NCI-H82 (cell line): Measurements from ENCODE around the gene ADCK2.
"Not testable (repeated sequence)": the region's sequence is repeated elsewhere in the genome, so short reads cannot be mapped to it uniquely, and the experiment has no call there.

ENCODE experiments used
- DNase-seq: peaks from one replicate; lab custom pipeline; 2025; lab: John Stamatoyannopoulos, UW

Gene ADCK2

GRCh38 chr7:140646931-140647647 lies 25.7 kb upstream of the ADCK2 start:
- peak; percentile 93 for DNase-seq

DNA sequence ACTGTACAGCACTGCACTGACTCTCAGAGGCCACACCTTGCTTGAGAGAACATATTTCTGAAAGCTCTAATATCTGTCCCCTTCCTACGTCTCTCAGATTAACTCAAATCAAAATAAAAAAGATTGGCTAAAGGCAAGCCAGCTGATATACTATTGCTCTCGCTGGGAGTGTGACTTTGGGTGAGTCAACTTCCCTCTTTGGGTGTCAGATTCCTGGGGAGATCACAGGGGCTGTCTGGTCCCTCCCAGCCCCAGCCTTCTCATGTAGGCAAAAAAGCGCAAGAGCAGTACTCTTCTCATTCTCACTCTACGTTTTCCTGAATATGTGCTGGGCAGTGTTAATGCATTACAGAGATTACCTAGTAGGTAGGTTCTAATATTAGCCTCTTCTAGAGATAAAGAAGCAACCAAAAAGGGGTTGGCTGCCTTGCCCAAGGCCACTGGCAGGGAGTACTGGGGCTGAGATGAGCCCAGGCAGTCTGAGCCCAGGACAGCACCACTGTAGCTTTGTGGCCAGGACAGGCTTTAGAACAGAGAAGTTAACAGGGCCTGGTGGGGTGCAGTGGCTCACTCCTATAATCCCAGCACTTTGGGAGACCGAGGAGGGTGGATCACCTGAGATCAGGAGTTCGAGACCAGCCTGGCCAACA lies 23.1 kb upstream of the ADCK2 start:
- no peak for DNase-seq

DNA sequence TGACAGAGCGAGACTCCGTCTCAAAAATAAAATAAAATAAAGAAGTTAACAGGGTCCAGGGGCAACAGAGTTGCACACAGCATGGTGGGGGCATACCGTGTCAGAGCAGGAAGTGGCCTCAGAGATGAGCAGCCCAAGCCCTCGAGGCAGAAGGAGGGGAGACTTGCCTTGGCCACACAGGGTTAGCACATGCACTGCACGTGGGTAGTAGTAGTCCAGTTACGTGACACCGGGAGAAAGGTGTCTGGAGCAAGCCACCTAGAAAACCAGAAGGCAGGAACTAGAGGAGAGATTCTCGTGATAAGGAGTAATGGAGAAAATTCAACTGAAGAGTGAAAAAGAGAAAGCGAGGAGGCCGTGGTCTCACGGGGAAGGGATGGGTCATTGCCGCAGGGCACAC lies 22.4 kb upstream of the ADCK2 start:
- DNase-seq = no peak

GRCh38 chr7:140653319-140654108 lies 19.2 kb upstream of the ADCK2 start:
- DNase-seq = peak; percentile 95

DNA sequence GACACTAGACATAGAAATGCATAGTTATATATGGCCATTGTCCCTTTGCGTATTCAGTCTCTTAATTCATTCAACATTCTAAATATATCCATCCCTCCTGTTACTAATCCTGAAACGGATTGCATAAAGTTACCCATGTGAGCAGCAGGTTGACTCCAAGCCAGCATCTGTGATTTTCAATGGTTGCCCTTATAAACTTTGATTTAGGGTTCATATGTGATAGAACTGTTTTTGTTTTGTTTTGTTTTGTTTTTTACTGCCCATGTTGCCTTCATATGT lies 18.7 kb upstream of the ADCK2 start:
- no peak for DNase-seq

GRCh38 chr7:140654661-140655060 lies 18.1 kb upstream of the ADCK2 start:
- no peak for DNase-seq

DNA sequence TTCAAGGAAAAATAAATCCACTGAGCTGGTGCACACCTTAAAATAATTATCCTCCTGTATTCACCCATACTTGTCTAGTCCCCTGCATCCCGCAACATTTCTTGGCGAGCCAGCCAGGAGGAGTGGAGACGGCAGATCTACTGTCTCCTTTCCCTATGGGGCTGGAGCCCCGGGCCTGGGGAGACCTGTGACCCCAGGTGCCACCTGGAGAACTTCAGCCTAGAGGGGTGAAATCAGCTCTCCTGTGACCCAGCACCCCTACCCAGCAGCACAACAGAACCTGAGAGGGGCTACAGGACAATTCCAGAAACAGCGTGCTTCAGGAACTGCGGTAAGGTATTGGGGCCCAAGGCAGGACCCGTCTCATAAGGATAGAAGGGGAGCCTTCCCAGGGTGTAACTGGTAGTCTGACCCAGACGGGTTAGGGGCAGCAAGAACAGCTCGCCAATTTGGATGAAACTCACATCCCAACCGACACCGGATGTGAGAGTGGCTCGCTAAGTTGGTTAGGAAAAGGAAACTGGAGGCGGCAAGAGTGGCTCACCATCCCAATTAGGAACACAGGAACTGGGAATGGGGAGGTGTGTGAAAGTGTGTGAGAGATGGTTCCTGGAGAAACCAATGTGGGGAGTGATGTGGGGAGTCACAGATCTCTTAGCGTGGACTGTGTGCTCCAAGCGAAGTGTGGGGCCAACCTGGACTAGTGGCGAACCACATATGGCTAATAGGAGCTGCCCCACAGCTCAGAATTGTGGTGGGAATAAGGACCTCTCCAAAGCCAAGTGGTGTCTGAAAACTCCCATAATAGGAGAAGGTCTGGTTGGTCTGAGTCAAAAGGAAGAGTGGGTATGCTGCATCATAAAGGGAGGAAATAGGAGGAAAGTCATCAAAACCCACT lies 17.0 kb upstream of the ADCK2 start:
- DNase-seq = no peak

DNA sequence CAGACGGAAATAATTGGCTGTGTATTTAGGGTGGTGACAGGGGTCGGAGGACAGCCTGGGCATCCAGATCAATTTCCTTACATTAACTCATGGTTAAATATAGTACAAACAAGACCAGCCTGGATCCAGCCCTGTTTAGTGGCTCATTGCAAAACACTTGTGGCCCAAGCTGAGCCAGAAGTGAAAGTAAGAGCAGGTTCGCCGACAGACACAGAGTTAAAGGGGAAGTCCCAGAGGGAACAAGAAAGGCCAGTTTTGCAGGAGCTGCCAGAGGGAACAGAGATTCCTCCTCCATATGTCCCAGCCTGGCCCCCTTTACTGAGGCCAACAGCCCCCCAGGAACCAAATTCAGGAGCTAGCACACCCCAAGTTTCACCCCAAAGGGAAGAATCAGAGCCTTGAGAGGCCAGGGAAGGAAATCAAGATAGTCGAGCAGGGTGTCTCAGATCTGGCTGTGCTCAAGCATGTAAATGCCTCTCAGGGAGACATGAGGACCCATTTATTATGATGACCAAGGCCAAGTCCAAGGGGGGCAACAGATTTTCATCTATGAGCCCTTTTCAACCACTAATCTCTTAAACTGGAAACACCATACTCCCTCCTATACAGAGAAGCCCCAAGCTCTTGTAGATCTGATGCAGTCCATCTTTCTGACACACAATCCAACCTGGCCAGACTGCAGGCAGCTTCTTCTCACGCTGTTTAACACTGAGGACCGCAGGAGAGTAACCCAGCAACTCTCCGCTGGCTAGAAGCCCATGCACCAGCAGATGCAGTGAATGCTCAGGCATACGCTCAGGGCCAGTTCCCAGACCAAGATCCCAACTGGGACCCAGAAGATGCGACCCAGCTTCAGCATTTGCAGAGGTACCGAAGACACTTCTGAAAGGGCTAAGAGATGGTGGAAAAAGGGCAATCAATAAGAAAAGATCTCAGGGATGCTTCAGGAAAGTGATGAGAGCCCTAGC lies 15.9 kb upstream of the ADCK2 start:
- no peak for DNase-seq

GRCh38 chr7:140657891-140658290 lies 14.9 kb upstream of the ADCK2 start:
- DNase-seq = no peak

GRCh38 chr7:140659856-140660255 lies 12.9 kb upstream of the ADCK2 start:
- DNase-seq = no peak

DNA sequence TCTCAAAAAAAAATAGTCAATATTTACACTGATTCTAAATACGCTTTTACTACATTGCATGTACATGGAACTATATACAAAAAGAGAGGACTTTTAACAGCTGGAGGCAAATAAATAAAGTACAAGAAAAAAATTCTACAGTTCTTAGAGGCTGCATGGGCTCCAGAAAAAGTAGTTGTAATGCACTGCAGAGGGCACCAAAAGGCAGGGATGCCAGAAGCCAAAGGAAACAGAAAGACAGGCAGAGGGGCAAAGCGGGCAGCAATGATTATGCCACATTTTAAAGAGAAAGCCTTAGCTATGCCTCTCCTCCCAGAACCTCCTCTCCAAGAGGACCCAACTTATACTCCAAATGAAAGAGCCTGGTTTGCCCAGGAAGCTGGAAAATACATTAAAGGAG lies 11.6 kb upstream of the ADCK2 start:
- no peak for DNase-seq

DNA sequence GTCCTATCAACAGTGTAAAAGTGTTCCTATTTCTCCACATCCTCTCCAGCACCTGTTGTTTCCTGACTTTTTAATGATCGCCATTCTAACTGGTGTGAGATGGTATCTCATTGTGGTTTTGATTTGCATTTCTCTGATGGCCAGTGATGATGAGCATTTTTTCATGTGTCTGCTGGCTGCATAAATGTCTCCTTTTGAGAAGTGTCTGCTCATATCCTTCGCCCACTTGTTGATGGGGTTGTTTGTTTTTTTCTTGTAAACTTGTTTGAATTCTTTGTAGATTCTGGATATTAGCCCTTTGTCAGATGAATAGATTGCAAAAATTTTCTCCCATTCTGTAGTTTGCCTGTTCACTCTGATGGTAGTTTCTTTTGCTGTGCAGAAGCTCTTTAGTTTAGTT lies 9.8 kb upstream of the ADCK2 start:
- not testable (repeated sequence) for DNase-seq

DNA sequence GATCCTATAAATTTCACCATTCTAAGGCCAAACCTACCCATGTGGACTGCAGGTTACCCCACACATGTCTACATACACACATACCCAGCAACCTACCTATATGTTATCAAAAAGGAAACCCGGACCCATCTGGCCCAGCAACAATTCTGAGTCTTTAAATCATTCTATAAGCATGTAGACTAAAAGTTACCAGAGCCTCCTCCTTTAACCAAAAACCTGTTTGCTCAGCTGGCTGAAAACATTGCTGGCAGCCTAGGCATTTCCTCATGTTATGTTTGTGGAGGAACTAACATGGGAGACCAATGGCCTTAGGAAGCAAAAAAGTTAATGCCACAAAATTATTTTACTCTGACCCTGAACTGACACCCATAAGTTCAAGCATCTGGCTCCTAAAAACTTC lies 5.3 kb upstream of the ADCK2 start:
- no peak for DNase-seq

- DNase-seq = no peak
Measured at GRCh38 chr7:140668641-140669040, 4.1 kb upstream of the ADCK2 start.

DNA sequence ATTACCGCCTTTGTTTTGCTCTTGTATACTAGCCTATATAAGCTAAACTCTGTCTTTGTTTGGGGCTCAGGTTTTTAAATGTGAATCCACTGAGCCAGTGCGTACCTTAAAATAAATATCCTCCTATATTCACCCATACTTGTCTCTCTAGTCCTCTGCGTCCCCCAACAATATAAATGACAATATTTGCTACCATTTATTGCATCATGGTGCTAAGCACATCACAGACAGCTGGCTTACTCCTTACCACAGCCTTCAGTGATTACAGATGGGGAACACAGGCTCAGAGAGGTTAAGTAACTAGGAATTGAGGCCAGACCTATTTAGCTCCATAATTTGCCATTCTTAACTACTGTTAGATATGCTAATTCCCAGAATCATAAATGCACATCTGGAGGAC lies 3.4 kb upstream of the ADCK2 start:
- no peak for DNase-seq

- DNase-seq = not testable (repeated sequence)
Measured at GRCh38 chr7:140669862-140670261, 2.9 kb upstream of the ADCK2 start.

DNA sequence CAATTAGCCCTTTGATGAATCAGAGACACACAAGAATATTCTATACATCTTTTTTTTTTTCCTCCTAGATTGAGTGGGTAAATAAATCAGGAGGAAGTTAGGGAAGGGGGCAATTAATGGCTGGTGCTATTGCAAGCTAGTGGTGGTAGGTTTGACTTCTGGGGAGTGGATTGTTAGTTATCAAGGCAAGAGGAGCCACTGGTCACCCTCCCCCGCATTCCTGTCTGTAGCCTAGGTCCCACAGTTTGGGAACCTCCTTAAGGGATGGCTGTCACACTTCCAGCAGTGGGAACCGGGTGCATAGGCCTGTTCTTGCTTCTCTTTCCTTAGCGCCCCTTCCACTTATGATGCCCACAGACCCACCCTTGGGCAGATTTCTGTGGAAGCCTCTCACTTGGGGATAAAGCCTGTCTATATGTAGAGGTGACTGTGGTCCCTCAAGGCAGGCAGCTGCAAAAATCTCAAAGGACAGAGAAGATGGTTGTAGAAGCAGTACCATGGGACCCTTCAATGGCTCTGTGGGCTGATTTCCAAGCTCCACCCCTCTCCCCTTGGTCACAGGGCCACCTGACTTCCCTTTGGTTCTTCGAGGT lies 2.3 kb upstream of the ADCK2 start:
- DNase-seq = no peak

- DNase-seq = no peak
Measured at GRCh38 chr7:140671966-140672365, 779 bp upstream of the ADCK2 start.

DNA sequence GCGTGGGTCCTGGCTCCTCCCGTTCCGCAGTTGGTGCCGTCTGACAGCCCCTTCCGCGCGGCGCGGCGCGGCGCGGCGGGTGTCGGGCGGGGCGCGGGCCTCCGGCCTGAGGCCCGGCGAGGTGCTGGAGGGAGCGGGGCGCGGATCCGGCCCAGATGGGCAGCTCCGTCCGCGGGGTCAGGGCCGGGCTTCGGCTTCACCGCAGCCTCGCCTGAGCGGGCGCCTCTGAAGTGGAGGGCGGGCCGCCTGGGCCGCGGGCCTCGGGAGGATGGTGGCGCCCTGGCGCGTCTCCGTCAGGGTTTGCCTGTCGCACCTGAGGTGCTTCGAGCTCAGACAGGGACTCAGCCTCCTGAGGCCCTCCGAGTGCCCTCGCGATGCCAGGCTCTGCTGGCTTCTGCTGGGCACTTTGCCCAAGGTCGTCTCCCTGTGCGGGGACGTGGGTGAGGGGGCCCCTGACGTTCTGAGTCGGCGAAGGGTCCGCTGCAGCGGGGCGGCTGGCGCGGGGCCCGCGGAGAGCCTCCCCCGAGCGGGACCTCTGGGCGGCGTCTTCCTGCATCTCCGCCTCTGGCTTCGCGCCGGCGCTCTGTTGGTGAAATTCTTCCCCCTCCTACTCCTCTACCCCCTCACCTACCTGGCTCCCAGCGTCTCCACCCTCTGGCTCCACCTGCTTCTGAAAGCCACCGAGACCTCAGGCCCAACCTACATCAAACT lies 473 bp downstream of the ADCK2 start:
- peak; percentile 52 for DNase-seq

DNA sequence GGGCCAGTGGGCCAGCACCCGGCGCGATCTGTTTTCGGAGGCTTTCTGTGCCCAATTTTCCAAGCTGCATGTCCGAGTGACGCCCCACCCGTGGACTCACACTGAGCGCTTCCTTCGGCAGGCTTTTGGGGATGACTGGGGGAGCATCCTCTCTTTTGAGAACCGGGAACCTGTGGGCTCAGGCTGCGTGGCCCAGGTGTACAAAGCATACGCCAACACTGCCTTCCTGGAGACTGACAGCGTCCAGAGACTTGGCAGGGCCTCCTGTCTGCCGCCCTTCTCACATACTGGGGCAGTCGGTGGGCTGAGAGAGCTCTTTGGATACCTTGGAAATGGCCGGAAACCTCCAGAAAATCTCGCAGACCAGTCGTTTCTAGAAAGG lies 1.0 kb downstream of the ADCK2 start:
- DNase-seq = no peak
